ENCODE data around the gene BLOC1S3. TPM values are rescaled to one million over a fixed set of nuclear protein-coding genes. Genes with fewer than 3 reads are reported as not detected.

Gene BLOC1S3
- total and polyA plus RNA-seq, 2 of the 13 experiments (the other 11 are each of a cell fraction or from before 2014, with no cell fraction given): 4.3 to 4.8 TPM

DNA sequence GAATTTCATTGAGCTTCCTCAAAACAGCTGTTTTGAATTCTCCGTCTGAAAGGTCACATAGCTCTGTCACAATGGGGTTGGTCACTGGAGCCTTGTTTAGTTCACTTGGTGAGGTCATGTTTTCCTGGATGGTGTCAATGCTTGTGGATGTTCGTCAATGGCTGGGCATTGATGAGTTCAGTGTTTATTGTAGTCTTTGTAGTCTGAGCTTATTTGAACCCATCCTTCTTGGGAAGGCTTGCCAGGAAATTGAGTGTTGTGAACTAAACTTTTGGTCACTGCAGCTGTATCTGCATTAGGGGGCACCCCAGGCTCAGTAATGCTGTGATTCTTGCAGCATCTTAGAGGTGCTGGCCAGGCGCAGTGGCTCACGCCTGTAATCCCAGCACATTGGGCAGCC lies 22.0 kb downstream of the BLOC1S3 start:
- Histone ChIP-seq H3K9me3 (ENCODE audit: low read length) (no peaks in the 10 kb centered on the region), H4K20me1 (ENCODE audit: insufficient read depth, low read length) (no peaks in the 10 kb centered on the region), H3K36me3 (replicated peaks in 1 of 2; ENCODE audit: control insufficient read depth in 1 of 2, insufficient read depth in 2 of 2, low read length in 2 of 2) (no peaks in the 10 kb centered on the region), H3K27ac (ENCODE audit: extremely low read length, insufficient read depth, low read length) (no peak overlapping the region), H3K4me3 (replicated peaks in 1 of 3; ENCODE audit: insufficient read depth in 1 of 3, low read depth in 2 of 3, low read length in 3 of 3) (no peak overlapping the region), H3K4me2 (ENCODE audit: low read depth, low read length) (no peak overlapping the region), H3K27me3 (ENCODE audit: control insufficient read depth in 1 of 2, insufficient read depth in 2 of 2, low read length in 2 of 2) (peaks cover 0 to 16% of the 10 kb centered on the region in 2 experiments; a peak in 2 of 5 replicates), H3K9ac (ENCODE audit: insufficient read depth, low read depth, low read length) (no peak overlapping the region), H3K79me2 (ENCODE audit: insufficient read depth, low read length) (no peaks in the 10 kb centered on the region), H3K4me1 (ENCODE audit: insufficient read depth, low read length) (no peaks in the 10 kb centered on the region), H2AFZ (ENCODE audit: low read length) (no peak overlapping the region)
- in situ Hi-C loops (cut with HindIII; ENCODE audit: extremely low pct_ligation_motif_present, low pct_unique_long_range_greater_than_20kb): loop anchor here (10.0 kb wide), 1 partner anchor 144 kb away; the partner anchor contains the start of gene KLC3
- FAIRE-seq (peak; percentile 68), ATAC-seq (peak; percentile 86), DNase-seq (ENCODE audit: low spot score) (peak; percentile 62)
- 18% methylated on average over 4 of the region's 4 CpGs for WGBS (ENCODE audit: low lambda C conversion rate)
- ChIA-PET POLR2A (no interaction called here), CTCF (ENCODE audit: low intra/inter-chr PET ratio, low total read pairs) (interaction anchor here (0.8 to 2.9 kb wide), 3 partner anchors 48 to 146 kb away, joined by 3 to 18 read pairs (median 4); no protein-coding TSS in a partner anchor)
- intact Hi-C loops (cut with micrococcal nuclease; ENCODE audit: unreplicated experiment): loop anchor here (1.0 to 2.0 kb wide), 2 partner anchors 48 to 138 kb away; no protein-coding TSS in a partner anchor
- BruUV-seq (replicated peaks): no TSS peak
- TF ChIP-seq, protein P1, sequence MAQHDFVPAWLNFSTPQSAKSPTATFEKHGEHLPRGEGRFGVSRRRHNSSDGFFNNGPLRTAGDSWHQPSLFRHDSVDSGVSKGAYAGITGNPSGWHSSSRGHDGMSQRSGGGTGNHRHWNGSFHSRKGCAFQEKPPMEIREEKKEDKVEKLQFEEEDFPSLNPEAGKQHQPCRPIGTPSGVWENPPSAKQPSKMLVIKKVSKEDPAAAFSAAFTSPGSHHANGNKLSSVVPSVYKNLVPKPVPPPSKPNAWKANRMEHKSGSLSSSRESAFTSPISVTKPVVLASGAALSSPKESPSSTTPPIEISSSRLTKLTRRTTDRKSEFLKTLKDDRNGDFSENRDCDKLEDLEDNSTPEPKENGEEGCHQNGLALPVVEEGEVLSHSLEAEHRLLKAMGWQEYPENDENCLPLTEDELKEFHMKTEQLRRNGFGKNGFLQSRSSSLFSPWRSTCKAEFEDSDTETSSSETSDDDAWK (CRISPR knock-in tag; IDR thresholded peaks at IDR 0.05): no peak
- TF ChIP-seq ZNF296 (CRISPR knock-in tag; conservative IDR thresholded peaks at IDR 0.05): no peak
- TF ChIP-seq, protein P2, sequence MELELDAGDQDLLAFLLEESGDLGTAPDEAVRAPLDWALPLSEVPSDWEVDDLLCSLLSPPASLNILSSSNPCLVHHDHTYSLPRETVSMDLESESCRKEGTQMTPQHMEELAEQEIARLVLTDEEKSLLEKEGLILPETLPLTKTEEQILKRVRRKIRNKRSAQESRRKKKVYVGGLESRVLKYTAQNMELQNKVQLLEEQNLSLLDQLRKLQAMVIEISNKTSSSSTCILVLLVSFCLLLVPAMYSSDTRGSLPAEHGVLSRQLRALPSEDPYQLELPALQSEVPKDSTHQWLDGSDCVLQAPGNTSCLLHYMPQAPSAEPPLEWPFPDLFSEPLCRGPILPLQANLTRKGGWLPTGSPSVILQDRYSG (CRISPR knock-in tag; IDR thresholded peaks at IDR 0.05): no peak
- TF ChIP-seq TRIM24 (CRISPR knock-in tag; IDR thresholded peaks at IDR 0.05): no peak
- TF ChIP-seq ZNF430 (CRISPR knock-in tag; IDR thresholded peaks at IDR 0.05): no peak
- 0 out of 2 replicates have a peak, but pooled peaks have one; percentile 12 for TF ChIP-seq CEBPG (CRISPR knock-in tag; IDR thresholded peaks at IDR 0.05)
- no peak for TF ChIP-seq MTF1 (CRISPR knock-in tag; IDR thresholded peaks at IDR 0.05)
- TF ChIP-seq KAT2B (IDR thresholded peaks at IDR 0.05; ENCODE audit: borderline replicate concordance, low read depth, low read length): no peak
- TF ChIP-seq ZNF331 (CRISPR knock-in tag; IDR thresholded peaks at IDR 0.05): 0 out of 2 replicates have a peak, but pooled peaks have one; percentile 12
- no peak for TF ChIP-seq ZNF230 (CRISPR knock-in tag; IDR thresholded peaks at IDR 0.05)
- TF ChIP-seq ZNF598 (CRISPR knock-in tag; IDR thresholded peaks at IDR 0.05; ENCODE audit: borderline replicate concordance): no peak
- TF ChIP-seq, protein P3, sequence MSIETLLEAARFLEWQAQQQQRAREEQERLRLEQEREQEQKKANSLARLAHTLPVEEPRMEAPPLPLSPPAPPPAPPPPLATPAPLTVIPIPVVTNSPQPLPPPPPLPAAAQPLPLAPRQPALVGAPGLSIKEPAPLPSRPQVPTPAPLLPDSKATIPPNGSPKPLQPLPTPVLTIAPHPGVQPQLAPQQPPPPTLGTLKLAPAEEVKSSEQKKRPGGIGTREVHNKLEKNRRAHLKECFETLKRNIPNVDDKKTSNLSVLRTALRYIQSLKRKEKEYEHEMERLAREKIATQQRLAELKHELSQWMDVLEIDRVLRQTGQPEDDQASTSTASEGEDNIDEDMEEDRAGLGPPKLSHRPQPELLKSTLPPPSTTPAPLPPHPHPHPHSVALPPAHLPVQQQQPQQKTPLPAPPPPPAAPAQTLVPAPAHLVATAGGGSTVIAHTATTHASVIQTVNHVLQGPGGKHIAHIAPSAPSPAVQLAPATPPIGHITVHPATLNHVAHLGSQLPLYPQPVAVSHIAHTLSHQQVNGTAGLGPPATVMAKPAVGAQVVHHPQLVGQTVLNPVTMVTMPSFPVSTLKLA (IDR thresholded peaks at IDR 0.05): no peak
- no peak for TF ChIP-seq KLF6 (CRISPR knock-in tag; IDR thresholded peaks at IDR 0.05)
- no peak for TF ChIP-seq ZNF674 (CRISPR knock-in tag; IDR thresholded peaks at IDR 0.05; ENCODE audit: low read depth)
- no peak for TF ChIP-seq ZNF766 (CRISPR knock-in tag; IDR thresholded peaks at IDR 0.05; ENCODE audit: borderline replicate concordance)
- TF ChIP-seq SRSF9 (IDR thresholded peaks at IDR 0.05; ENCODE audit: borderline replicate concordance, insufficient read depth, low read depth, low read length, poor library complexity, severe bottlenecking): no peak
- no peak for TF ChIP-seq RBM39 (IDR thresholded peaks at IDR 0.05; ENCODE audit: low read depth, low read length, poor library complexity, severe bottlenecking)
- no peak for TF ChIP-seq ZNF333 (CRISPR knock-in tag; IDR thresholded peaks at IDR 0.05; ENCODE audit: borderline replicate concordance)
- TF ChIP-seq, protein P4, sequence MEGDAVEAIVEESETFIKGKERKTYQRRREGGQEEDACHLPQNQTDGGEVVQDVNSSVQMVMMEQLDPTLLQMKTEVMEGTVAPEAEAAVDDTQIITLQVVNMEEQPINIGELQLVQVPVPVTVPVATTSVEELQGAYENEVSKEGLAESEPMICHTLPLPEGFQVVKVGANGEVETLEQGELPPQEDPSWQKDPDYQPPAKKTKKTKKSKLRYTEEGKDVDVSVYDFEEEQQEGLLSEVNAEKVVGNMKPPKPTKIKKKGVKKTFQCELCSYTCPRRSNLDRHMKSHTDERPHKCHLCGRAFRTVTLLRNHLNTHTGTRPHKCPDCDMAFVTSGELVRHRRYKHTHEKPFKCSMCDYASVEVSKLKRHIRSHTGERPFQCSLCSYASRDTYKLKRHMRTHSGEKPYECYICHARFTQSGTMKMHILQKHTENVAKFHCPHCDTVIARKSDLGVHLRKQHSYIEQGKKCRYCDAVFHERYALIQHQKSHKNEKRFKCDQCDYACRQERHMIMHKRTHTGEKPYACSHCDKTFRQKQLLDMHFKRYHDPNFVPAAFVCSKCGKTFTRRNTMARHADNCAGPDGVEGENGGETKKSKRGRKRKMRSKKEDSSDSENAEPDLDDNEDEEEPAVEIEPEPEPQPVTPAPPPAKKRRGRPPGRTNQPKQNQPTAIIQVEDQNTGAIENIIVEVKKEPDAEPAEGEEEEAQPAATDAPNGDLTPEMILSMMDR (CRISPR knock-in tag; IDR thresholded peaks at IDR 0.05): peak; percentile 89
- TF ChIP-seq STAG1 (CRISPR knock-in tag; IDR thresholded peaks at IDR 0.05): peak; percentile 97

Data from HepG2 (cell line).